ENCODE results near the gene FBXO27. TPM values are rescaled to one million over a fixed set of nuclear protein-coding genes. Genes with fewer than 3 reads are reported as not detected.
"Not testable (repeated sequence)": the region's sequence is repeated elsewhere in the genome, so short reads cannot be mapped to it uniquely, and the experiment has no call there.

Gene FBXO27
- total RNA-seq, 2 experiments from 2014 or later = 1.9 to 2.3 TPM

- ATAC-seq (no peak), DNase-seq (no peak)
- intact Hi-C loops (cut with micrococcal nuclease) = no loop called here
- TF ChIP-seq CTCF (IDR thresholded peaks at IDR 0.05) = no peak
- ChIA-PET POLR2A (no interaction called here), CTCF (no interaction called here)
- Mint-ChIP-seq H3K9me3 (no peaks in the 10 kb centered on the region), H3K27me3 (peaks cover 12% of the 10 kb centered on the region), H3K4me3 (no peak overlapping the region), H3K4me1 (ENCODE audit: low read depth) (peaks cover 3% of the 10 kb centered on the region), H3K27ac (no peak overlapping the region), H3K36me3 (ENCODE audit: low read depth) (no peaks in the 10 kb centered on the region)
Measured at GRCh38 chr19:39004403-39004802, 27.9 kb downstream of the FBXO27 start.

DNA sequence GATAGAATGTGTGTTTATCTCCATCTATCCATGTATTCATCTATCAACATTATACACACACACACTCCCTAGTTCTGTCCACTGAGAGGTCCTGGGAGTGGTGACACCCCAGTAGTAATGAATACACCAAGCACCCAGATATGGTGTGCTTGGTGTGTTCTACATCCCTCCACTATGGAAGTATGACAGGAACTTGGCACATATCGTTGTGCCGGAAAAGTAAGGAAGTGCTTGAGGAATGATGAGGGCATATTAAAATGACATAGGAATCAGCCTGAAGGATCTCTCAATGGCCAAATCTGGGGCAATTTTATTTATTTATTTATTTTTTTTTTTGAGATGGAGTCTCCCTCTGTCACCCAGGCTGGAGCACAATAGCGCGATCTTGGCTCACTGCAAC, 28.6 kb downstream of the FBXO27 start:
- Mint-ChIP-seq H3K36me3 (ENCODE audit: low read depth) (no peaks in the 10 kb centered on the region), H3K27ac (no peak overlapping the region), H3K27me3 (peaks cover 12% of the 10 kb centered on the region), H3K9me3 (no peaks in the 10 kb centered on the region), H3K4me3 (no peak overlapping the region), H3K4me1 (ENCODE audit: low read depth) (peaks cover 3% of the 10 kb centered on the region)
- TF ChIP-seq CTCF (IDR thresholded peaks at IDR 0.05) = no peak
- DNase-seq (no peak), ATAC-seq (no peak)
- CTCF ChIA-PET = no interaction called here
- POLR2A ChIA-PET = no interaction called here
- intact Hi-C loops (cut with micrococcal nuclease) = no loop called here

- H3K27ac Mint-ChIP-seq = no peak overlapping the region
- CTCF ChIA-PET = no interaction called here
- POLR2A ChIA-PET = no interaction called here
- DNase-seq (no peak), ATAC-seq (no peak)
- peaks cover 3% of the 10 kb centered on the region for H3K4me1 Mint-ChIP-seq (ENCODE audit: low read depth)
- H3K27me3 Mint-ChIP-seq = peaks cover 12% of the 10 kb centered on the region
- no peak overlapping the region for H3K4me3 Mint-ChIP-seq
- no peaks in the 10 kb centered on the region for H3K36me3 Mint-ChIP-seq (ENCODE audit: low read depth)
- TF ChIP-seq CTCF (IDR thresholded peaks at IDR 0.05) = no peak
- intact Hi-C loops (cut with micrococcal nuclease) = no loop called here
- H3K9me3 Mint-ChIP-seq = no peaks in the 10 kb centered on the region
Measured at GRCh38 chr19:39003188-39003587, 29.2 kb downstream of the FBXO27 start.

DNA sequence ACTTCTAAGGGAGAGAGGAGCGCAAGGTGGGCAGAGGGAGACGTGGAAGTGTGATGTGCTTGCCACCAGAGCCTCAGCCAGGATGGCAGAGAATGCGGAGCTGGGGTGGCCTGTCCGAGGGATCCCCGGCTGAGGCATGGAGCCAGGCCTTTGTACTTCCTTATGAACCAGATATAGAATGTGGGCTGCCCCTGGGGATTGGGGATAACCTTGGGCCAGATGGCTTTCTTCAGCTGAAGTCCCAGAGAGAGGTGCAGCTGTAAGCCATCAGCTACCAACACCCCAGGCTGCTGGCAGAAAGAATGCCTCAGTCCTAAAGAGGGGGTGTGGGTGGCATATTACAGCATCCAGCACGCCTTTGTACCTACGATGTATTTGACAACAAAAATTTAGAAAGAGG, 31.3 kb downstream of the FBXO27 start:
- no peaks in the 10 kb centered on the region for H3K9me3 Mint-ChIP-seq
- DNase-seq = no peak
- intact Hi-C loops (cut with micrococcal nuclease) = no loop called here
- no peak overlapping the region for H3K4me3 Mint-ChIP-seq
- no peaks in the 10 kb centered on the region for H3K4me1 Mint-ChIP-seq (ENCODE audit: low read depth)
- no peak for ATAC-seq
- ChIA-PET CTCF (no interaction called here), POLR2A (no interaction called here)
- no peaks in the 10 kb centered on the region for H3K36me3 Mint-ChIP-seq (ENCODE audit: low read depth)
- H3K27ac Mint-ChIP-seq = no peak overlapping the region
- TF ChIP-seq CTCF (IDR thresholded peaks at IDR 0.05) = no peak
- peaks cover 7% of the 10 kb centered on the region for H3K27me3 Mint-ChIP-seq

DNA sequence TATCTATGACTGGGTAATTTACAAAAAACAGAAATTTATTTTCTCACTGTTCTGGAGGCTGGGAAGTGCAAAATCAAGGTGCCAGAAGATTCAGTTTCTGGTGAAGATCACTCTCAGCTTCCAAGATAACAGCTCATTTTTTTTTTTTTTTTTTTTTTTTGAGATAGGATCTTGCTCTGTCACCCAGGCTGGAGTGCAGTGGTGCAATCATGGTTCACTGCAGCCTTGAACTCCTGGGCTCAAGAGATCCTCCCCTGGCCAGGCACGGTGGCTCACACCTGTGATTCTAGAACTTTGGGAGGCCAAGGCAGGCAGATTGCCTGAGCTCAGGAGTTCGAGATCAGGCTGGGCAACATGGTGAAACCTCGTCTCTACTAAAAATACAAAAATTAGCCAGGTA, 34.8 kb downstream of the FBXO27 start:
- DNase-seq; intact Hi-C loops (cut with micrococcal nuclease); H3K4me3 Mint-ChIP-seq; H3K4me1 Mint-ChIP-seq (ENCODE audit: low read depth); CTCF ChIA-PET; H3K27ac Mint-ChIP-seq; H3K36me3 Mint-ChIP-seq (ENCODE audit: low read depth); H3K9me3 Mint-ChIP-seq; ATAC-seq: not testable (repeated sequence)
- POLR2A ChIA-PET = interaction anchor here (0.9 kb wide), 1 partner anchor 15 kb away, joined by 3 read pairs; no protein-coding TSS in a partner anchor
- H3K27me3 Mint-ChIP-seq = peaks cover 14% of the 10 kb centered on the region

DNA sequence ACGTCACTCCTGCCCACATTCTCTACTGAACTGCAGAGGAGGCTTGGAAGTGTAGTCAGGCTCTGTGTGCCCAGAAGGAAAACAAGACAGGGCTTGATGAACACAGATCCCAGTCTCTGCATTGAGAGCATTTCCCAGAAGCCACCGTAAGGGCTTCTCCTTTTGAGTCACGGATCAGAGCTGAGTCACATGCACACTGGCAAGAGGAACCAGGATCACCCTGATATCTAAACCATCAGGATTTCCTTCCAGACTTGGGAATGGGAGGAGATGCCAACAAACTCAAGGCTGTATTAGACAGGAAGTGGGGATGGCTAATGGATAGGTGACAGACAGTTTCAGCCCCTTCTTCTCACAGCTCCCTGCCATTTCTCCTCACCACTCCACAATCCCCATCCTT, 39.1 kb downstream of the FBXO27 start:
- peaks cover 21% of the 10 kb centered on the region for H3K27me3 Mint-ChIP-seq
- H3K27ac Mint-ChIP-seq = no peak overlapping the region
- ChIA-PET POLR2A (no interaction called here), CTCF (no interaction called here)
- no peak overlapping the region for H3K4me3 Mint-ChIP-seq
- no peaks in the 10 kb centered on the region for H3K36me3 Mint-ChIP-seq (ENCODE audit: low read depth)
- intact Hi-C loops (cut with micrococcal nuclease) = no loop called here
- TF ChIP-seq CTCF (IDR thresholded peaks at IDR 0.05) = no peak
- H3K4me1 Mint-ChIP-seq (ENCODE audit: low read depth) = no peaks in the 10 kb centered on the region
- no peaks in the 10 kb centered on the region for H3K9me3 Mint-ChIP-seq
- no peak for ATAC-seq
- DNase-seq = no peak
